ENCODE results near the gene NRG3. TPM values are rescaled to one million over a fixed set of nuclear protein-coding genes. Genes with fewer than 3 reads are reported as not detected.

NRG3 gene
- total RNA-seq, 1 donor from 2014 or later = 0.92 TPM

- TF ChIP-seq, protein P1, sequence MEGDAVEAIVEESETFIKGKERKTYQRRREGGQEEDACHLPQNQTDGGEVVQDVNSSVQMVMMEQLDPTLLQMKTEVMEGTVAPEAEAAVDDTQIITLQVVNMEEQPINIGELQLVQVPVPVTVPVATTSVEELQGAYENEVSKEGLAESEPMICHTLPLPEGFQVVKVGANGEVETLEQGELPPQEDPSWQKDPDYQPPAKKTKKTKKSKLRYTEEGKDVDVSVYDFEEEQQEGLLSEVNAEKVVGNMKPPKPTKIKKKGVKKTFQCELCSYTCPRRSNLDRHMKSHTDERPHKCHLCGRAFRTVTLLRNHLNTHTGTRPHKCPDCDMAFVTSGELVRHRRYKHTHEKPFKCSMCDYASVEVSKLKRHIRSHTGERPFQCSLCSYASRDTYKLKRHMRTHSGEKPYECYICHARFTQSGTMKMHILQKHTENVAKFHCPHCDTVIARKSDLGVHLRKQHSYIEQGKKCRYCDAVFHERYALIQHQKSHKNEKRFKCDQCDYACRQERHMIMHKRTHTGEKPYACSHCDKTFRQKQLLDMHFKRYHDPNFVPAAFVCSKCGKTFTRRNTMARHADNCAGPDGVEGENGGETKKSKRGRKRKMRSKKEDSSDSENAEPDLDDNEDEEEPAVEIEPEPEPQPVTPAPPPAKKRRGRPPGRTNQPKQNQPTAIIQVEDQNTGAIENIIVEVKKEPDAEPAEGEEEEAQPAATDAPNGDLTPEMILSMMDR (conservative IDR thresholded peaks at IDR 0.05; ENCODE audit: low read depth, low read length) = no peak
- H3K4me3 ChIP-seq (ENCODE audit: low read depth, low read length) = no peak overlapping the region
- DNase-seq (ENCODE audit: low read depth) = no peak
These were observed 517.5 kb downstream of the NRG3 start for GRCh38 chr10:82392533-82392932.

DNA sequence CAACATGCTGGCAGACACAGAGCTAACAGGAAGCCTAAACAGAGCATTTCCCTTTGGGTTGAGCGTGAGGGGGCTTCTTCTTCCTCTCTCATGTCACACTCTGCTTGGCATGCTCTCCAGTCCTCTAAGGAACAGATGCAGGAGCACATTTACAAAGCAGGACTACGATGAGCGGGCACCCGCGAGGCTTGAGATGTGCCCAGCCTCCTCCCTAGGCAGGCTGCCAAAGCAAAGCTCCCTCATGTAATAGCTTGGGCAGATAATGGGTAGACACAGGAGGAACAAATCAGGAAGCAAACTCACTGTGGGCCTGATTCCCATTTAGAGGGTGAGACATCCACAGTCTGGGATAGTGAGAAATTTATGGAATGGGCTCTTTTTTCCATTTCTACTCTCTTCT is 519.1 kb downstream of the NRG3 start:
- TF ChIP-seq, protein P1 (conservative IDR thresholded peaks at IDR 0.05; ENCODE audit: low read depth, low read length) = no peak
- no peak overlapping the region for H3K4me3 ChIP-seq (ENCODE audit: low read depth, low read length)
- no peak for DNase-seq (ENCODE audit: low read depth)

GRCh38 chr10:82394987-82395386 is 520.0 kb downstream of the NRG3 start:
- no peak overlapping the region for H3K4me3 ChIP-seq (ENCODE audit: low read depth, low read length)
- no peak for DNase-seq (ENCODE audit: low read depth)
- TF ChIP-seq, protein P1 (conservative IDR thresholded peaks at IDR 0.05; ENCODE audit: low read depth, low read length) = no peak

GRCh38 chr10:82396886-82397285 is 521.9 kb downstream of the NRG3 start:
- no peak for DNase-seq (ENCODE audit: low read depth)
- no peak overlapping the region for H3K4me3 ChIP-seq (ENCODE audit: low read depth, low read length)
- TF ChIP-seq, protein P1 (conservative IDR thresholded peaks at IDR 0.05; ENCODE audit: low read depth, low read length) = no peak

- H3K4me3 ChIP-seq (ENCODE audit: low read depth, low read length) = no peak overlapping the region
- TF ChIP-seq, protein P1 (conservative IDR thresholded peaks at IDR 0.05; ENCODE audit: low read depth, low read length) = no peak
- no peak for DNase-seq (ENCODE audit: low read depth)
These were observed 522.9 kb downstream of the NRG3 start for GRCh38 chr10:82397854-82398253.

- DNase-seq (ENCODE audit: low read depth) = no peak
- H3K4me3 ChIP-seq (ENCODE audit: low read depth, low read length) = no peak overlapping the region
- TF ChIP-seq, protein P1 (conservative IDR thresholded peaks at IDR 0.05; ENCODE audit: low read depth, low read length) = no peak
These were observed 524.9 kb downstream of the NRG3 start for GRCh38 chr10:82399850-82400249.

DNA sequence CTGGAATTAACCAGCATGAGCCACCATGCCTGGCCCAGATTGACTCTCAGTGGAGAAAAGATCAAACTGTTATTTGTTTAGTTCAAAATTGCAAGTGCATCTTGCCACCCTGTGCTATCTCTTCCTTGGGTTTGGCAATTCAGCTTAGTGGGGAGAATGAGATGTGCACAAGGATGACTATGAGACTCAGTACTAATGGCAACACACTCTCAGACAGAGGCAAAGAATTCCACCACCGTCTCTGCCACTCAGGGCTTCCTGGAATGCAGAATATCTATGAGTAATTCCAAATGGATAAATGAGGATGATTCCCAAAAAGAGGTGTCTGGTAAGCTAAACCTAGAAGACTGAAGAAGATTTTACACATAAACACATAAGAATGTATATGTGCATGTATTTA is 525.8 kb downstream of the NRG3 start:
- TF ChIP-seq, protein P1 (conservative IDR thresholded peaks at IDR 0.05; ENCODE audit: low read depth, low read length) = no peak
- no peak for DNase-seq (ENCODE audit: low read depth)
- H3K4me3 ChIP-seq (ENCODE audit: low read depth, low read length) = no peak overlapping the region
